GM11168 (cell line): ENCODE results near the gene CTNNA3.

Source experiments
- in situ Hi-C: fragments of 300-500 bp; cut with MboI; formaldehyde crosslinking; loops from one replicate; pipeline ENCODE4 v1.12.0; 2022; ENCODE audit warnings: low sequenced_read_pairs; ENCODE audit not compliant: unreplicated experiment

CTNNA3 gene

GRCh38 chr10:66792441-66792840, 903.6 kb downstream of the CTNNA3 start:
- in situ Hi-C loops: no loop called here

- in situ Hi-C loops: no loop called here
These were observed 907.6 kb downstream of the CTNNA3 start for GRCh38 chr10:66788178-66788987.

GRCh38 chr10:66786709-66787108, 909.3 kb downstream of the CTNNA3 start:
- in situ Hi-C loops: no loop called here

GRCh38 chr10:66784770-66785169, 911.2 kb downstream of the CTNNA3 start:
- in situ Hi-C loops: no loop called here

GRCh38 chr10:66783316-66783715, 912.7 kb downstream of the CTNNA3 start:
- in situ Hi-C loops: no loop called here

- in situ Hi-C loops: no loop called here
These were observed 913.2 kb downstream of the CTNNA3 start for GRCh38 chr10:66782776-66783175.

GRCh38 chr10:66782144-66782543, 913.9 kb downstream of the CTNNA3 start:
- in situ Hi-C loops: no loop called here

GRCh38 chr10:66780796-66781195, 915.2 kb downstream of the CTNNA3 start:
- in situ Hi-C loops: no loop called here

GRCh38 chr10:66778351-66778750, 917.6 kb downstream of the CTNNA3 start:
- in situ Hi-C loops: no loop called here

GRCh38 chr10:66777665-66778064, 918.3 kb downstream of the CTNNA3 start:
- in situ Hi-C loops: no loop called here

GRCh38 chr10:66773472-66773817, 922.5 kb downstream of the CTNNA3 start:
- in situ Hi-C loops: no loop called here

- in situ Hi-C loops: no loop called here
These were observed 923.2 kb downstream of the CTNNA3 start for GRCh38 chr10:66772548-66773471.

- in situ Hi-C loops: no loop called here
These were observed 928.3 kb downstream of the CTNNA3 start for GRCh38 chr10:66767707-66768106.

- in situ Hi-C loops: no loop called here
These were observed 933.7 kb downstream of the CTNNA3 start for GRCh38 chr10:66762218-66762729.

- in situ Hi-C loops: no loop called here
These were observed 935.1 kb downstream of the CTNNA3 start for GRCh38 chr10:66760941-66761340.

- in situ Hi-C loops: no loop called here
These were observed 940.5 kb downstream of the CTNNA3 start for GRCh38 chr10:66755474-66755873.

GRCh38 chr10:66752714-66753113, 943.3 kb downstream of the CTNNA3 start:
- in situ Hi-C loops: no loop called here

GRCh38 chr10:66748217-66748616, 947.8 kb downstream of the CTNNA3 start:
- in situ Hi-C loops: no loop called here

- in situ Hi-C loops: no loop called here
These were observed 948.5 kb downstream of the CTNNA3 start for GRCh38 chr10:66747451-66747850.

GRCh38 chr10:66746711-66747110, 949.3 kb downstream of the CTNNA3 start:
- in situ Hi-C loops: no loop called here

GRCh38 chr10:66746246-66746645, 949.7 kb downstream of the CTNNA3 start:
- in situ Hi-C loops: no loop called here
